Stimulated activated CD8-positive, alpha-beta memory T cell treated with anti-CD3 and anti-CD28 coated beads, Interleukin-15, amount 100 ng/mL, for 48 hours (primary cell): ENCODE results near the gene SLC26A1.
"Not testable (repeated sequence)": the region's sequence is repeated elsewhere in the genome, so short reads cannot be mapped to it uniquely, and the experiment has no call there.

Experiments
- DNase-seq, 2 donors: peaks; one replicate each; pipeline ENCODE4 v3.0.0-alpha.2; 2020; ENCODE audit warnings: low read depth in 2 of 2

The SLC26A1 gene

DNA sequence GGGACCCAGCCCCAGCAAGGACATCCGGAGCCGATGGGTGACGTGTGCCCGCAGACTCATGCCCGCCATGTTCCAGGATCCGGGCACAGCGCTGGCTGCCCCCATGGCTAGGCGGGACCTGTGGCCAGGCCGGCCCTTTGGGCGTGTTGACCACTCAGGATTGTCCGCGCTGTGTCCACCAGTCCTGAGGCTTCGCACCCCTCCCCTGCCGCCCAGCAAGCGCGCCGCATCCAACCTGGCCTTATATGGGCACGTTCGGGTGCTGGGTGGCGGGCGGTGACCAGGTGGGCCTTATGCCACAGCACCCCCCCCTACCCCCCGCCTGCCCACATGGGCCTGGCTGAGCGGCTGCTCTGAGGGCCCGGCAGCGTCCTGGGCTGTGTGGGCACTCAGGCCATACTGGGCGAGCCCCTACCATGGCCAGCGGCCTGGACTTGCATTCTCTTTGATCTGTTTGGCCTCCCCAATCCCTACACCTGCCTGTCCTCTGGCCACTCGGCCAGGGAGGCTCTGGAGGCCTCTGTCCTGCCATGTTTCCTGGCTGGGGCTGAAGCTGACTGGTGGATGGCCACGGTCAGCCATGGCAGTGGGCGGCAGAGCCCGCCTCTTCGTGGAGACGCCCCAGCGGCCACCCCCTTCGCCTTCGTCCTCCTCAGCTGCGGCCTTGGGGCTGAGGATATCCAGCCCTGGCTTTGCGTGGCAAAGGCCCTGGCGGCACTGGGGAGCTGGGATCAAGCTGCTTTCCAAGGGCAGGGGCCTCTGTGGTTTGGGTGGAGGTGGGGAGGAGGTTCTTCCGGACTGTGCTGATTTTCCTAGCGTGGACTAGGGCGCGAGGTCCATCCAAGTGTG, 20.2 kb upstream of the SLC26A1 start:
- no peak for DNase-seq

DNA sequence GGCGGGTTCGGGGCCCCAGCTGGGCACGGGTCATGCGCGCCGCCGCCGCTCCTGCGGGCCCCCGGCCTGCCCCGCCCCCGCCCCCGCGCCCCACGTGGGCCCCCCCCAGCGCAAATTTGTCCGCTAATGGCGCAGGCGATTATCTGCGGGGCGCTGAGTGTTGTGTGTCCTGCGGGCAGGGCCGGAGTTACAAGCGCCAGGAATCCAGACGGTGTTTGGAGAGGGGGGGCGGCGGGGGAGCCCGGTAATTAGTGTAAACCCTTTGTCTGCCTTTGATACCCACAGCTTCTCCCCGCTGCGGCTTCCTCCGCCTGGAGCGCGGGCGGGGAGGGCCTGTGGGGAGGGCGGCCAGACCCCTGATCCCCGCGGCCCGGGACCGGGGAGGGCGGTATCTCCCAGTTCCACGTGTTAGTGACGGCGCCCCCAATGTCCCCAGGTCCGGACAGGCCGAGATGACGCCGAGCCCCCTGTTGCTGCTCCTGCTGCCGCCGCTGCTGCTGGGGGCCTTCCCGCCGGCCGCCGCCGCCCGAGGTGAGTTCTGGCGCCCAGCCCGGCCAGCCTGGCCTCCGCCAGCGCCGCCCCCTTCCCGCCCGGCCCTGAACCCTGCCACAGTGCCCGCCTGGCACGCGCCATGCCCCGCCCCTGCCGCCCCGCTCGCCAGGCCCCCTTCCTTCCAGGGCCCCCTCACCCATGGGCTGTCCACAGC, 19.0 kb upstream of the SLC26A1 start:
- no peak for DNase-seq

DNA sequence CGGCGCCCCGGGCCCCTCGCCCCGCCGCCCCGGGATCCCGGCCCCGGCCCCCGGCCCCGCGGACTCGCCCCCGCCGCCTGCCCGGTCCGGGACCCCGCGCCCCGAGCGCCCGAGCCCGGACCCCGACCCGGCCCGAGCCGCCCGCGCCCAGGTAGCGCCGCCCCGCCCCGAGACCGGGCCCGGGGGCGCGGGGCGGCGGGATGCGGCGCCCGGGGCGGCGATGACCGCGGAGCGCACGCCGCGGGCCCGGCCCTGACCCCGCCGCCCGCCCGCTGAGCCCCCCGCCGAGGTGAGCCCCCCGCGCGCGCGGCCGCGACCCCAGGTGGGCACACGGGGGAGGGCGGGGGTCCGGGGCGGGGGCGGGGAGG, 18.4 kb upstream of the SLC26A1 start:
- no peak for DNase-seq

DNA sequence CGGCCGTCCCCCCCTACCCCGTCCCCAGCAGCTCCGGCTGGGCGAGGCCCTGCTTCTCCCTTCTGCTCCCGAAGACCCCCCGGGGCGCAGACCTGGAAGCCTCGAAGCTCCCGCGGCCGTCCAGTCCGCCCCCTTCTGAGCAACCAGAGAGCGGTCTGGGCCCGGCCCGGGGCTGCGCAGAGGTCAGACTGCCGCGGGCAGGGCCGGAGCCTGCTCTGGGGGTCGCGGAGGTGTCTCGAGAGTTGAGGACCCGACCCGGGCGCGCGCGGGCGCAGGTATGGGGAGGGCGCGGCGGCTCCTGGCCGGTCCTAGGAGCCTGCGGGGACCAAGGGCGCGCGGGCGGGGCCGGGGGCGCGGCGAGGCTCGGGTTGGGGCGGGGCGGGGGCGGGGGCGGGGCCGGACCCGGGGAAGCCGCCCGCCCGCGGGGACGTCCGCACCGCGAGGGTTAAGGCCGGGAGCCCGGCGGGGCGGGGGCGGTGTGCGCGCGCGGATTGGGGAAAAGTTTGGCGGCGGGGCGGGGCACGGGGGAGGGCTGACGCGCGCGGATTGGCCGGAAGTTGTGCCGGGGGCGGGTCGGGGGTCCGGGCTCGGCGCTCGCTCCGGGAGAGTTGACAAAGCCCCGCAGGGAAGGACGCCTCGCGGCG, 17.9 kb upstream of the SLC26A1 start, which contains the start of gene FGFRL1:
Gene FGFRL1, plus strand, starts transcription at position 605 of the 644 bp plus-strand sequence. CDS start 860 bp downstream, outside the sequence.
- peak; percentile 85 for DNase-seq

DNA sequence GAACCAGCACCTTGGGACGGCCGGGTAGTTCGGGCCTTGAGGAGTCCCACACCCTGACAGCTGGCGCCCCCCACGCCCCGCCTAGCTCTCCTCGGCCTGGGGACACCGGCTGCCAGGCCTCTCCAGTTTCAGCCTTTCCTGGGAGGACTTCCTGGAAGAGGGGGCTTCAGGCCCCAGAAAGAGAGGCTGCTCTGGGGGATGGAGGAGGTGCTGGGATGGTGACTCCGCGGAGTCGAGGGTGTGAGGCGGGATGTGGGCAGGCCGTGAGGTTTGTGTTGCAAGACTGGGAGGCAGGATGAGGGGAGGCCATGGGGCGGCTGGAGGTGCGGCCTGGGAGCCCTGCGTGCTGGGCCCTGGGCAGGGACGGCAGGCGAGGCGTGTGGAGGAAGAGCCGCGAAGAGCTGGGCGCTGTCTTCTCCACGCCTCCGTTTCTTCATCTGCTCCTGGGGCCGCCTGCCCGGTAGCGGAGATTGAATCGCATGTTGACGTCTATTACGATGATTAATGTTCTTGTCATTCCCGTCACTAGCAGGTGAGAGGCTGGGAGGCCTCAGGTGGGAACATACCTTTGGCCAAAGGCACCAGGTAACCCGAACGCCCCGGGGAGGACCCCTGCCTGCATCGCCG, 17.3 kb upstream of the SLC26A1 start:
- DNase-seq, result peak; percentile 71 to 76

DNA sequence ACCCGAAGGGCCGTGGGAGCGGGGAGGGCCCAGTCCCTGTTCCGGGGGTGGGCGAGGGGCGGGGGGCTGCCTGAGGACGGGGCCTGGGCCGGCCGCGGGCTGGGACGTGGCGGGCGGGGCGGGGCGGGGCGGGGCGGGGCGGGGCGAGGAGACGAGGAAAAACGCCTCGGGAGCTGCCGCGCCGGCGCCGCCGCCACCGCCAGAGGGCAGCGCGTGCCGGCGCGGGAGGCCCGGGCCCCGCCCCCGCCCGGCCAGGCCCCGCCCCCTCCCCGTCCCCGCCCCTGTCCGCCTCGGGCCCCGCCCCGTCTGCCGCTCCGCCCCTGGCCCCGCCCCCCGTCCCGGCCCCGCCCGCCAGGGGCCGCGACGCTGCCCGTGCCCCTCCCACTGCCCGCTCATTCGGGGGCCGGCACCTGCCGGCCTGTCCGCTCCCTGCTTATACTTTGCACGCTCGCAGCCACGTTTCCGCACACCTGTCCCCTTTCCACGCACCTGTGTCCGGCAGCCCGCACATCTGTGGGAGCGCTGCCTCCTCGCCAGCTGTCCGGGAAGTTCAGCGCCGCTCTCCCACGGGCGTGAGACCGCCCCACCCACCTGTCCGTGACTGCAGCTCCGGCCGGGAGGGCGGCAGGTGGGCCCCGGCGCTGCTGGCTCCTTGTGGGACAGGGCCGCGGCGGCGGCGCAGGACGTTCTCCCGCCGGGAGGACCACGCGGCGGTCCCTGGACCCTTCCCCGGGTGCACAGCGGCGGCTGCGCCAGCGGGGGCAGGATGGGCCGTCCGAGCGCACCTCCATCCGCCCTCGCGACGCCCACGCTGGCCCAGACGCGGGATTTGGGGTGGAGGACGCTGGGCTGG, 16.6 kb upstream of the SLC26A1 start:
- peak; percentile 46 to 48 for DNase-seq

DNA sequence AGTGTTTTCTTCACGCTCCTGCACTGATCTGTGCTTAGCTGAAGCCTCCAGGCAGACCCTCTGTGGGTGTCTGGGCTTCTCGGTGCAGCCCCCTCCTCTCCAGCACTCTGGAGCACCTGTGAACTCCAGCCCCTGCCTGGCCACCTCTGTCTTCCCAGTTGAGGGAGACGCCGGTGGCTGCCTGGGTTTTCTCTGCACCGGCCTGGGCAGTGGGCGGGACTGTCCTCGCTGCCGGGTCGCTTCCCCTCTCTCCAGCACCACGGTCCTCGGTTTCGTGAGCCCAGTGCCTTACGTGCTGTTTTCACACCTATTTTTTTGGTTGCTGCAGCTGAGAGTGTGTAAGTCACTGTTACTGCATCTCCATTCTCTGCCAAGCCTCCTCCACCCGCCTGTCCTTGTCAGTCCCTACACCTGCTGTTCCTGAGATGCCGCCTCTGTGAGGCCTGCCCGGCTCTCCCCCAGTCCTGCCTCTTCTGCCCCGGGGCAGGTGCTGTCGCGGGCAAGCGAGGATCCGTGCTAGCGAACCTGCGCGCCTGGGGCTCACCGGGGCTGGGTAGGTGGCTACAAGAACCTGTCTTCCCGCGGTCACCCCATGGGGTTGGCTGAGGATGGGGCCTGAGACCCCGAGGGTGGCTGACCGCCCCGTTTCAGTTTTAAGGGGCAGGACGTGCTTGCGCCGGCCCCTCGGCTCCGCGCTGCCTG, 15.8 kb upstream of the SLC26A1 start:
- no peak for DNase-seq

DNA sequence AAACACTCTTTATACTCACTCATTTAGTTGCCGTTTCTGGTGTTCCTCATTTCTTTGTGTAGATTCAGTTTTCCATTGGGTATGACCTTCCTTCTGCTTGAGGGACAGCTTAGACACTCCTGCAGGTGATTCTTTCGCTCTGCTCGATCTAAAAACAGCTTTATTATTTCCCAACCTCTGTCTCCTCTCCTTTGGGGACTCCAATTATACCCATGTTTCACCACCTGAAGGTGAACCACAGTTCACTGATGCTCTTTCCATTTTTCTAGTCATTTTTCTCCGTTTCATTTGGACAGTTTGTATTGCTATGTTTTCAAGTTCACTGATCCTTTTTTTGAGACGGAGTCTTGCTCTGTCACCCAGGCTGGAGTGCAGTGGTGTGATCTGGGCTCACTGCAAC, 13.7 kb upstream of the SLC26A1 start:
- no peak for DNase-seq

DNA sequence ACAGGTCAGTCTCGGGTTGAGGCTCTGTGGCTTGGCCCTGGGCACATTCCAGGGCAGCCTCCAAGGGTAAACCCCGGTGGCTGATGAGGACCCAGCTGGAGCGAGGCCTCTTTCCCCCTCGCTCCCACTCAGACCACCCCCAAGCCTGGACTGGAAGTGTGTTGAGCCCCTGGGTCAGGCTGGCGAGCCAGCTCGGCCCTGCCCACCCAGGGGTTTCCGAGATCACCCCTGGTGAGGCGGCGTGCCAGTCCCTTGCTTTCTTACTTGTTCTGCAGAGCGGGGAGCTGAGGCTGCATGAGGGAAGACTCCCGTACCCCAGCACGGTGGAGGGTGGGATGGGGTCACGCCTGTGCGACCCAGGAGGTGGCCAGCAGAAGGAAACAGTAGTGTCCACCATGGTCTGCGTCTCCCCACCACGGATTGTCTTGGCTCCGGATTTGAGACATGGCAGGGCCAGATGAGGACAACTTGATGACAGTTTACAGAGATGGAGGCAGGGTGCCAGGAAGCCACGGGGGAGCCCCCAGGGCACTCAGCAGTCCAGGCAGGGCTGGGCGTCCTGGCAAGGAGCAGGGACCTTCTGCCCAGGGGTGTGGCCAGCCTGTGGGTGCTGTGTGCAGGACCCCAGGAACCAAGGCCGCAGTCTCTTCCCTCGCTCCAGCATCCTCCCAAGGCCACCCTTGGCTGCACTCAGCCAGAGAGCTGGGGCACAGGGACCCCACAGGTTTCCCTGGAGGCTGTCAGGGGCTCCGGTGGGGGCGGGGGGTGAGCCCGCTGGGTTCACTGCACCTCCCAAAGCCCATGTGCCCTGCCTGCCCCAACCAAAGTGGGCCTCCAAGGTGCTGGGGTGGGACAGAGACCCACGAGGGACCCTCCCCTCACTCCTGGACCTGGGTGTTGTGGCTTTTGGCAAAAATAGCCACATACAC, 11.6 kb upstream of the SLC26A1 start:
- no peak for DNase-seq

DNA sequence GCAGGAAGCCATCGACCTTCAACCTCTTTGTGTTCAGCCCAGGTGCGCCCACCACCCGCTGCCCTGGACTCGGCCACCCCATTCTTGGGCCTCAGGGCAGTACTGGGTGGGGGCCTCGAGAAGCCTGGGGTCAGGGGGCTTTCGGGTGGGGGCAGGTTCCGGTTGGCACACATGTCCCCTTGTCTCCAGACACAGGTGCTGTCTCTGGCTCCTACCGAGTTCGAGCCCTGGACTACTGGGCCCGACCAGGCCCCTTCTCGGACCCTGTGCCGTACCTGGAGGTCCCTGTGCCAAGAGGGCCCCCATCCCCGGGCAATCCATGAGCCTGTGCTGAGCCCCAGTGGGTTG, 10.8 kb upstream of the SLC26A1 start:
- DNase-seq, result no peak

DNA sequence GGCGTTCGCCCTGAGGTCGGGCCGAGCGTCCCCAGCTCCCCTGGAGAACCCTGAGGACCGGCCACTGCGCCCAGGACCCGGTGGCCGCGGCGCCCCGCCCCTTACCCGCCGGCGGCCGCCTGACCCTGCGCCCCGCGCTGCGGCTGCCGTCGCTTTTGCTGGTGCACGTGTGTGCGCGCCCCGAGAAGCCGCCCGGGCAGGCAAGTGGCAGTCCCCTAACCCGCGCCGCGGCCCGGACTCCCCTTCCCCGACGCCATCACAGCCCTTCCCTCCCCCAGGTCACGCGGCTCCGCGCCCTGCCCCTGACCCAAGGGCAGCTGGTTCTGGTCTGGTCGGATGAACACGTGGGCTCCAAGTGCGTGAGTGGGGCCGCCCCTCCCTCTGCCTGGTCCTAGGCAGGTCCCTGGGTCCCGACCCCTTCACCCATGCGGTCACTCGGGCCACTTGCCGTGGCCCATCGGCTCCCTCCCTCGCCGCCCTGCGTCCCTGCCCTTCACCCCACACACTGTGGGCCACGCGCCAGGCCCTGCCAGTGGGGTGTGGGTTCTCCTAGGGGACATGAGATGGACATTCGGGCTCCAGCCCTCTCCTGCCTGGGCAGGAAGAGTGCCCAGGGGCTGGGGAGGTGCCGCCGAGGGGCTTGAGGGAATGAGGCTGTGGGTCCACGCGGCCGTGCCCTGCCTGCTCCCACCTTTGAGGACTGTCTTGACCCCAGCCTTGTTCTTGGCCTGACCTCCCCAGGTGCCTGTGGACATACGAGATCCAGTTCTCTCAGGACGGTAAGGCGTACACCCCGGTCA, 10.3 kb upstream of the SLC26A1 start:
- DNase-seq, result no peak

DNA sequence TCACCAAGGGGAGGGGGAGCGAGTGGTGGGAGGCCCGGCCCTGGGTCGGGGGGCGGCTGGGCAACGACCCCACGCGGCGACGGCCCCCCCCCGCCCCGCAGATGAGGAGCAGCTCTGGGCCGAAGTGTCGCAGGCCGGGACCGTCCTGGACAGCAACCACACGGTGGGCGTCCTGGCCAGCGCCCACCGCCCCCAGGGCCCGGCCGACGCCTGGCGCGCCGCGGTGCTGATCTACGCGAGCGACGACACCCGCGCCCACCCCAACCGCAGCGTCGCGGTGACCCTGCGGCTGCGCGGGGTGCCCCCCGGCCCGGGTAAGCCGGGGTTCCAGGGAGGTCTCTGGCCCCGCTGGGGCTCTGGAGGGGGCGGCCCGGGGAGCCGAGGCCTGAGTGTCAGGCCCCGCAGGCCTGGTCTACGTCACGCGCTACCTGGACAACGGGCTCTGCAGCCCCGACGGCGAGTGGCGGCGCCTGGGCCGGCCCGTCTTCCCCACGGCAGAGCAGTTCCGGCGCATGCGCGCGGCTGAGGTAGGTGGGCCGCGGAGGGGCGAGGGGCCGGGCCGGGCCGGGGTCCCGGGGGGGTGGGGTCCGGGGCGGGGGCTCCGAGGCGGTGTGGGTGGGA, 9.5 kb upstream of the SLC26A1 start:
- no peak for DNase-seq

DNA sequence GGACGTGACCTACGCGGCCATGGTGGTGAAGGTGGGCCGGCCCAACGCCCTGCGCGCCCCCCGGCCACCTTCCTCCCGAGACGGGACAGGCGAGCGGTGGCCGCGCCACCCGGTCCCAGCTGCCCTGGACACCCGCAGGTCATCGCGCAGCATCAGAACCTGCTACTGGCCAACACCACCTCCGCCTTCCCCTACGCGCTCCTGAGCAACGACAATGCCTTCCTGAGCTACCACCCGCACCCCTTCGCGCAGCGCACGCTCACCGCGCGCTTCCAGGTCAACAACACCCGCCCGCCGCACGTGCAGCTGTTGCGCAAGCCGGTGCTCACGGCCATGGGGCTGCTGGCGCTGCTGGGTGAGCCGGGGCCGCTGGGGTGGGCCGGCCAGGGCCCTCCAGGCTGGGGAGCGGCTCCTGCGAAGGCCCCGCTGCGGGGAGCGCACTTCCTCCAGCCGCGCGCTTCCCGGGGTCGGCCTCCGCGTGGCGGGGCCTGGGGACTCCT, 9.0 kb upstream of the SLC26A1 start:
- no peak for DNase-seq

DNA sequence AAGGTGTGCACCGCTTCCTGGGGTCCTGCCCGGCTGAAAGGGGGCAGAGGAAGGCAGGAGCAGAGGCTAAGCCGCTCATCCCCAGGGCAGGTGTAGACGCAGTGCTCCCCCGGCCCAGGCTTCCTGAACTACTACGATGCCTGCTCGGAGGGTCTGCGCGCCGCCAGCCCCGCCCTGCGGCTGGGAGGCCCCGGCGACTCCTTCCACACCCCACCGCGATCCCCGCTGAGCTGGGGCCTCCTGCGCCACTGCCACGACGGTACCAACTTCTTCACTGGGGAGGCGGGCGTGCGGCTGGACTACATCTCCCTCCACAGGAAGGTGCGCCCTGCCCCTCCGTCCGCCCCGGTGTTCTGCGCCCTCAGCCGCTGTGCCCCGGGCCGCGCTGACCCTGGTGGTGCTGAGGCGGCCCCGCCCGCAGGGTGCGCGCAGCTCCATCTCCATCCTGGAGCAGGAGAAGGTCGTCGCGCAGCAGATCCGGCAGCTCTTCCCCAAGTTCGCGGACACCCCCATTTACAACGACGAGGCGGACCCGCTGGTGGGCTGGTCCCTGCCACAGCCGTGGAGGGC, 8.4 kb upstream of the SLC26A1 start:
- DNase-seq, result no peak

DNA sequence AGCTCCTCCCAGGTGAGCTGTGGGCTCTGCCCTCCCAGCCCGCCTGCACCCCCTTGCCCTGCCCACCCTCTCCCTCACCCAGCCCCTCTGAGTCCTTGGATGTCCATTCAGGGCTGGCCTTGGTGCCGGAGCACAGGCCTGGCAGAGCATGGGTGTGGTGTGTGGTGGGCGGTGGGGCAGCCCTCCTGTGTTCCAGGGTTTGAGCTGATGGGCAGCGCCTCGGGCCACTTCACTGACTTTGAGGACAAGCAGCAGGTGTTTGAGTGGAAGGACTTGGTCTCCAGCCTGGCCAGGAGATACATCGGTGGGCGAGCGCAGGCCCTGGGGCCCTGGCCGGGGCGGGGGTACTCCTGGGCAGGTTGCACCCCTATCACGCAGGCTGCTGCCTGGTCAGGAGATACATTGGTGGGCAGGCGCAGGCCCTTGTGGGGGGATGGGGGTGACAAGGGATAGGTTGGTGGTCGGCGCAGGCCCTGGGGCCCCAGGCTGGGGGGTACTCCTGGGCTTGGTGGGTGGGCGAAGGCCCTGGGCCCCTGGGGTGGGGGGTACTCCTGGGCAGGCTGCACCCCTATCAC, 7.6 kb upstream of the SLC26A1 start:
- DNase-seq, result no peak

DNA sequence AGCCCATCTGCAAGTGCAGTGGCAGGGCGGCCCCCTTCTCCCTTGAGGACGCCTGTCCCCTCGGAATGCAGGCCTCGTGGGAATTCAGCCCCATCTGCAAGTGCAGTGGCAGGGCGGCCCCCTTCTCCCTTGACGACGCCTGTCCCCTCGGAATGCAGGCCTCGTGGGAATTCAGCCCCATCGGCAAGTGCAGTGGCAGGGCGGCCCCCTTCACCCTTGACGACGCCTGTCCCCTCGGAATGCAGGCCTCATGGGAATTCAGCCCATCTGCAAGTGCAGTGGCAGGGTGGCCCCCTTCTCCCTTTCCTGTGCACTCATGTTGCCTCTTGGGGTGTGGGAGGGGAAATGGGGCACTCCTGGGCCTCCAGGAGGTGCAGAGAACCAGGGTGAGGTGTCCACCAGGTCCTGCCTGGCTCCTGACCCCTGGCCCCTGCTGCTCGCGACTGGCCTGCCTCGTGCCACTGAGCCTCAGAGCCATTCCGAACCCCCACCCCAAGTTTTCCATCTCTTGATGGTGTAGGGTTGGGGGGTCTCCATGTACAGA, 6.8 kb upstream of the SLC26A1 start:
- no peak for DNase-seq

DNA sequence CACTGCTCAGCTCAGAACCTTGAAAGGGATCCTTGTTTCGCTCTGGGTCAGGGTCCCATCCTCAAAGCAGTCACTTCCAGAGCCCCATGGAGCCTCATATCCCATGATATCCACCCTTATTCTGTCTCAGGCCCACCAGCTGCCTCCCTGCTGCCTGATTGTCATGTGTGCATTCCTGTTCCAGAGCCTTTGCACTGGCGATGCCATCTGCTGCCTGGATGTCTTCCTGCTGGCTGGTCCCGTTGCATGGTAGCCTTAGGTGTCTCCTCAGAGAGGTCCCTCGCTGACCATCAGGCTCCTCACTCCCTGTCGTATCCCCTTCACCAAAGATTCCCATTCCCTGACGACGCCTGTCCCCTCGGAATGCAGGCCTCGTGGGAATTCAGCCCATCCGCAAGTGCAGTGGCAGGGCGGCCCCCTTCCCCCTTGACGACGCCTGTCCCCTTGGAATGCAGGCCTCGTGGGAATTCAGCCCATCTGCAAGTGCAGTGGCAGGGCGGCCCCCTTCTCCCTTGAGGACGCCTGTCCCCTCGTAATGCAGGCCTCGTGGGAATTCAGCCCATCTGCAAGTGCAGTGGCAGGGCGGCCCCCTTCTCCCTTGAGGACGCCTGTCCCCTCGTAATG, 6.1 kb upstream of the SLC26A1 start:
- DNase-seq, result not testable (repeated sequence)
